ENCODE results near the gene SLC25A25. TPM values are rescaled to one million over a fixed set of nuclear protein-coding genes. Genes with fewer than 3 reads are reported as not detected.

SLC25A25 gene
- total RNA-seq, 6 experiments from 2014 or later, result 21.2 to 81.5 (median 53.3) TPM

- intact Hi-C loops (cut with DNase I), result no loop called here
- H3K4me1 ChIP-seq, result peaks cover 0 to 18% (median 8%) of the 10 kb centered on the region in 4 donors
- H3K36me3 ChIP-seq, result no peaks in the 10 kb centered on the region
- DNase-seq (peak in 2 of 3 donors; percentile 46 to 55), ATAC-seq (no peak)
- no peaks in the 10 kb centered on the region for H3K27me3 ChIP-seq
- H3K27ac ChIP-seq, result no peak overlapping the region
- 82% methylated on average over 4 of the region's 18 CpGs for whole genome bisulfite sequencing (ENCODE audit: insufficient coverage, low coverage, low lambda C conversion rate, missing lambda C conversion rate)
- TF ChIP-seq POLR2A (IDR thresholded peaks at IDR 0.05), result no peak
- TF ChIP-seq CTCF (IDR thresholded peaks at IDR 0.05), result no peak
- H3K9me3 ChIP-seq, result no peaks in the 10 kb centered on the region
- H3K4me3 ChIP-seq, result no peak overlapping the region
These were observed 83.5 kb downstream of the SLC25A25 start for GRCh38 chr9:128151309-128152132.

- DNase-seq (peak in 2 of 3 donors; percentile 42), ATAC-seq (no peak)
- H3K27me3 ChIP-seq, result no peaks in the 10 kb centered on the region
- TF ChIP-seq POLR2A (IDR thresholded peaks at IDR 0.05) (no peak), CTCF (IDR thresholded peaks at IDR 0.05) (no peak)
- no peak overlapping the region for H3K27ac ChIP-seq
- peaks cover 0 to 18% (median 8%) of the 10 kb centered on the region in 4 donors for H3K4me1 ChIP-seq
- H3K36me3 ChIP-seq, result no peaks in the 10 kb centered on the region
- no peaks in the 10 kb centered on the region for H3K9me3 ChIP-seq
- H3K4me3 ChIP-seq, result no peak overlapping the region
- intact Hi-C loops (cut with DNase I), result no loop called here
- WGBS (ENCODE audit: insufficient coverage, low coverage, low lambda C conversion rate, missing lambda C conversion rate), result 84% methylated on average over 7 of the region's 13 CpGs
These were observed 84.4 kb downstream of the SLC25A25 start for GRCh38 chr9:128152133-128153059.

GRCh38 chr9:128153060-128153946 lies 85.3 kb downstream of the SLC25A25 start:
- Histone ChIP-seq H3K36me3 (no peaks in the 10 kb centered on the region), H3K4me3 (no peak overlapping the region), H3K4me1 (peaks cover 0 to 17% (median 8%) of the 10 kb centered on the region in 4 donors), H3K27ac (no peak overlapping the region), H3K9me3 (no peaks in the 10 kb centered on the region), H3K27me3 (no peaks in the 10 kb centered on the region)
- ATAC-seq (no peak), DNase-seq (peak in 1 of 3 donors; percentile 48)
- intact Hi-C loops (cut with DNase I), result no loop called here
- 49% methylated on average over 3 of the region's 26 CpGs for WGBS (ENCODE audit: insufficient coverage, low coverage, low lambda C conversion rate, missing lambda C conversion rate)
- TF ChIP-seq POLR2A (IDR thresholded peaks at IDR 0.05) (no peak), CTCF (IDR thresholded peaks at IDR 0.05) (no peak)

Measured in right lobe of liver (tissue), 6 donors.